Stomach smooth muscle (tissue), 2 donors: Measurements from ENCODE around the gene RFX5.

Experiments
- H3K27ac ChIP-seq: one replicate; pipeline ENCODE4 v1.7.0; 2013; ENCODE audit warnings: mild to moderate bottlenecking, low read length, inconsistent platforms
- H3K27me3 ChIP-seq, 2 donors: one replicate each; pipeline ENCODE4 v1.7.0; 2013; ENCODE audit warnings: low read length in 2 of 2; ENCODE audit not compliant: insufficient read depth in 2 of 2, control insufficient read depth in 1 of 2
- H3K36me3 ChIP-seq, 2 donors: one replicate each; pipeline ENCODE4 v1.7.0; 2013; ENCODE audit warnings: low read length in 2 of 2; ENCODE audit not compliant: control insufficient read depth in 2 of 2, insufficient read depth in 2 of 2
- H3K4me1 ChIP-seq: one replicate; pipeline ENCODE4 v1.7.0; 2013; ENCODE audit warnings: low read length; ENCODE audit not compliant: control insufficient read depth, insufficient read depth
- H3K4me3 ChIP-seq, 2 donors: one replicate each; pipeline ENCODE4 v1.7.0; 2013; ENCODE audit warnings: low read length in 2 of 2
- H3K9ac ChIP-seq, 2 donors: one replicate each; pipeline ENCODE4 v1.7.0; 2013; ENCODE audit warnings: low read length in 2 of 2, mild to moderate bottlenecking in 1 of 2
- H3K9me3 ChIP-seq, 2 donors: one replicate each; pipeline ENCODE4 v1.7.0; 2013; ENCODE audit warnings: low read length in 2 of 2; ENCODE audit not compliant: control insufficient read depth in 2 of 2
- donor health status: healthy.
- donor health status: Pancreatic carcinoma.

RFX5 gene

DNA sequence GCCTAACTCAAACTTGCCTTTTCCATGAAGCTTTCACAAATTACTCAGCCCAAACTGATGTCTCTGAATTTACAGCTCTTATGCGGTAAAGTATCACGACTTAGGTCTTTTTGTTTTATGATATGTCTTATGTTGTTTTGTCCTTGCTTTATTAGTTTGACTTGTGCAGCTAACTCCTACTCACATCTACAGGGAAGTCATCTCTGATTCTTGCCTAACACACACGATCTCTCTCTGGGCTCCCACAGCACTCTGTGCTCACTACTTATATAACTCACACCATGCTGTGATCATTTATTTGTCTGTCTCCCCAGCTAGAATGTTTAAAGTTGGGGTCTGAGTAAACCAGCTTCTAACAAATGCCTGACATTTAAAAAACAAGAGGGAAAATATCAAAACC is 10.5 kb downstream of the RFX5 start:
- no peak overlapping the region for H3K27ac ChIP-seq
- H3K4me3 ChIP-seq, result no peak overlapping the region
- H3K4me1 ChIP-seq, result no peaks in the 10 kb centered on the region
- H3K27me3 ChIP-seq, result no peaks in the 10 kb centered on the region
- peaks cover 0 to 1% of the 10 kb centered on the region in 2 donors for H3K36me3 ChIP-seq
- H3K9ac ChIP-seq, result no peak overlapping the region
- H3K9me3 ChIP-seq, result no peaks in the 10 kb centered on the region

DNA sequence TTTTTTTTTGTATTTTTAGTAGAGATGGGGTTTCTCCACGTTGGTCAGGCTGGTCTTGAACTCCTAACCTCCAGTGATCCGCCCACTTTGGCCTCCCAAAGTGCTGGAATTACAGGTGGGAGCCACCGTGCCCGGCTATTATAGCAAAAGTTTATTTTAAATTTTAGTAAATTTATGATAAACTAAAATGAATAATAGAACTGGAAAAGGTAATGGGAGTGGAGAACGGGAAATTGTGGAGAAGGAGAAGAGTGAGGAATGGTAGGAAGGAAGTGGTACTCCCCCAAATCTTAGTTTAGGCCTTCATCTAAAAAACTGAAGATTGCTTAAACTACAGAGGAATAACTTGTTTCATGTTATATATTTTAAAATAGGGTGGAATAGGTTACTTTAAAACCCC is 12.2 kb downstream of the RFX5 start:
- H3K27me3 ChIP-seq, result no peaks in the 10 kb centered on the region
- no peaks in the 10 kb centered on the region for H3K36me3 ChIP-seq
- no peak overlapping the region for H3K9ac ChIP-seq
- H3K4me1 ChIP-seq, result no peaks in the 10 kb centered on the region
- H3K4me3 ChIP-seq, result no peak overlapping the region
- H3K9me3 ChIP-seq, result no peaks in the 10 kb centered on the region
- H3K27ac ChIP-seq, result no peak overlapping the region

DNA sequence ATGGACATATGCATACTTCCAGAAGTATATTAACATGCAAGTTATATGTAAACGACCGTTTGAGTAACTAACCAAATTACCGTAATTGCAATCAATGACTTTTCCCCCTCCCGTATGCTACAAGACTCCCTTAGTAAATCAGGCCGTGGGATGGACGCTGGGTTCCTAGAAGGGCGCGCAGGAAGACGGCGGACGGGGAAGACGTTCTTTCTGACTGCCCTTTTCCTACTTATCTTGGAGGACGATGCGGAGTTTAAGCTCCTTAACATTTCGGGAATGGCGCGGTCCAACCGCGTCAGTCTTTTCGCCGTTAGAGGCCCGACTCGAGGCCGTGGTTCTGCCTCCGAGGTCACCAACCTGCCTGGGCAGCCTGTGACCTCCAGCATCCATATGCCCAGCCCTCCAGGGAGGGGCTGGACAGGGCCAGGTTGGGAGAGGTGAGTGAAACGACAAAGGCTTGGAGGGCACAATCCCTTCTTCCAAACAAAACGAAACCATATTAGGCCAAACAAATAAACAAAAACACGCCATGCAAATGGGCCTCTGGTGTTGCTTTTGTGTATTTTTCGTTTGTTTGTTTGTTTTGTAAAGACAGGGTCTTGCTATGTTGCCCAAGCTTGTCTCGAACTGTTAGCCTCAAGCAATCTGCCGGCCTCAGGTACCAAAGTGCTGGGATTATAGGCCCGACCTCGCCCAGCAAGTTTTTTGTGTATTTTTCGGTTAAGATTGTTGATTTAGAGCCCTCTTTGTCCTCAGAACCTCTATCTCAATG is 19.0 kb downstream of the RFX5 start:
- H3K9ac ChIP-seq, result peak overlapping the region; percentile 84 to 94
- H3K27me3 ChIP-seq, result no peaks in the 10 kb centered on the region
- H3K4me1 ChIP-seq, result peaks cover 35% of the 10 kb centered on the region
- H3K36me3 ChIP-seq, result peaks cover 0 to 9% of the 10 kb centered on the region in 2 donors
- peak overlapping the region; percentile 91 for H3K27ac ChIP-seq
- H3K4me3 ChIP-seq, result peak overlapping the region; percentile 91 to 92
- no peaks in the 10 kb centered on the region for H3K9me3 ChIP-seq

DNA sequence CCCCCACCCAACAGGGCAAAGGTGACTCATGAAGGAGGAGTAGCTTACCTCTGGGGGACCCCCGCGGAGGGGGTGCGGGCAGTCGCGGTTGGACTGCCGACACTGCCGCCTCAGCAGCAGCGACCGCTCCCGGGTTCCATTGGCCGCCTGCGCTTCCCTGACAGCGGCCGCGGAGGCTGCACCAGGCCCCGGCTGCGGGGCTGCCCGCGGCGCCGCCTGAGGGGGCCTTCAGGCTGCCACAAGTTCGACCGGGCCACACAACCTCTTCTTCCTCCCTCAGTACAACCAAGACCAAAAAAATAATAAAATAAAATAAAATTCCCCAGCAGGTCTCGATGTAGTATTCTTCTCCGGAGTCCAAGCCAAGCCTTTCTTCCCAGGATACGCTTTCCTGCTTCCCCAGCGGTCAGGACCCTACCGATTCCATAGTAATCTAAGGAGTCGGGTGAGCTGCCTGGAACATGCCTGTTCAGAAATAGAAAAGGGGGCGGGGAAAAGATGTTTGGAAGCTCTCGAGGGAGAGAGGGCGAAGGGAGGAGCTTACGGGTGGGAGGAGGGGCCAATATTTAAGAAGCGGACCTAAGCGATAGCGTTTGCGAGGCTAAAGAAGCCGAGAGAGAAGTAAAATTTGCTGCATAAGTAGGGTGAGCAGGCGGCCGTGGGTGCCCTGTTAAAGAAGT is 19.7 kb downstream of the RFX5 start, which contains the start of gene PI4KB:
PI4KB (minus strand) TSS at position 194 of the 680 bp plus-strand sequence. CDS start 10,935 bp downstream, outside the sequence.
- peaks cover 35% of the 10 kb centered on the region for H3K4me1 ChIP-seq
- no peaks in the 10 kb centered on the region for H3K9me3 ChIP-seq
- H3K27me3 ChIP-seq, result no peaks in the 10 kb centered on the region
- peaks cover under 1 to 14% of the 10 kb centered on the region in 2 donors for H3K36me3 ChIP-seq
- H3K4me3 ChIP-seq, result peak within 1 kb of the TSS; percentile 91 to 92
- peak within 1 kb of the TSS; percentile 84 to 94 for H3K9ac ChIP-seq
- peak within 1 kb of the TSS; percentile 91 for H3K27ac ChIP-seq

DNA sequence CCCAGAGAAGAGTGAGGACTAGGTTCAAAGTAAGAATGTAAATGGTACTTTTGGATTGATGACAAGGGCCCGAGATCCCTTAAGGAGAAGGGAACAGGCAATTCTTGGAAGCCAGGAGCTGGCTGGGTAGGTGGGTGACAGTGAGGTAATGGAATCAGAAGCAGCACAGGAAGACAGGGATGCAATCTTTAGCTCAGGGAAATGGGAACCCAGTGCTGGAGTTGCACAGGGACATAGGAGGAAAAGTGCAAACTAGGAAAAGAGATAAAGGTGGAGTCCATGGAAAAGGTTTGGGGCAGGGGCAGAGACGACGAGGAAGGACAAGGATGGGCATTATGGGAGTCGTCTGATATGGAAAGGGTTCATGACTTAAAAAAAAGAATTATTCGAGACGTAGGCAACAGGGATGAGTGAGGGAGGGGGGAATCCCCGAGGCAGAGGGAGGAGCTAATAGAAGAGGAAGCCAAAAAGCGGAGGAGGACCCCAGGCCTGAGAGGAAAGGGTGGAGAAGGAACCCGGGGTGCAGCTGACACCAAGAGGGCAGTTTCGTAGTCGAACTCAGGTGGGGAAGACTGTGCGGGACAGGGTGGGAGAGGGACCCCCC is 20.3 kb downstream of the RFX5 start:
- Histone ChIP-seq H3K27ac (peak overlapping the region; percentile 91), H3K27me3 (no peaks in the 10 kb centered on the region), H3K36me3 (peaks cover 5 to 15% of the 10 kb centered on the region in 2 donors), H3K4me1 (peaks cover 35% of the 10 kb centered on the region), H3K4me3 (peak overlapping the region; percentile 91 to 92), H3K9me3 (no peaks in the 10 kb centered on the region), H3K9ac (peak overlapping the region; percentile 84 to 94)

DNA sequence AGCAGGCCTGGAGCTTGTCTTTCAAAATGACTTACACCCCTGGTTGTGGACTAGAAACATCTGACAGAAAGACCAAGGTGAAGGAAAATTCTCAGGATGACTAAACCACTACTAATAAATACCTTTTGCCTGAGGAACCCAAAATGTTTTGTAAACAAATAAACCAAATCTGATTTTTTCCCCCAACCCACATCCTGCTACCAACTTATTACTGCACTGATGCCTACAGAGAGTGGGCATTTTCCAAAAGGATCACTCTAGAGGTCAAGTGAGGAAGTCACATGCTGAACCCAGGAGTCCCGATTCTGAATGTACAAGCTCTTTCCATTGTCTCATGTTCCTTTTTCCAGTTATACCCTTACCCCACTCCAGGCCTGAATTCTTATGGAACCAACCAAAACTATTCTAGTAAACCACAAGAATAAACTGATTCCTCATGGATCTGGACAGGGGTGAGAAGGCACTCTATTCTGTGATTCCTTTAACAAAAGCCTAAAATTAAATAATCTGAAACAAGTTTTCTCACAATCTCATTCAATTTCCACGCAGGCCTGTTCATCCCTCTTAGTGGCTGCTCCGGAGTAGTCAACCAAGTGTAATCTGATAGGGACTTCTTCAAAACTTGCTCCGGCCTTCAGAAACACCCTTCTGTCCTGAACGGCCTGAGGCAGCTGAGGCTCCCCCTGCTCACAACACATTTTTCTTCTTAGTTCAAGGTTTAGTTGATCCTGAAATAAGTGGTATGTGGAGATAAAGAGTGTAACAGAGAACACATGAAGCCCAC is 21.2 kb downstream of the RFX5 start:
- Histone ChIP-seq H3K4me1 (peaks cover 35% of the 10 kb centered on the region), H3K27ac (peak overlapping the region; percentile 91)

DNA sequence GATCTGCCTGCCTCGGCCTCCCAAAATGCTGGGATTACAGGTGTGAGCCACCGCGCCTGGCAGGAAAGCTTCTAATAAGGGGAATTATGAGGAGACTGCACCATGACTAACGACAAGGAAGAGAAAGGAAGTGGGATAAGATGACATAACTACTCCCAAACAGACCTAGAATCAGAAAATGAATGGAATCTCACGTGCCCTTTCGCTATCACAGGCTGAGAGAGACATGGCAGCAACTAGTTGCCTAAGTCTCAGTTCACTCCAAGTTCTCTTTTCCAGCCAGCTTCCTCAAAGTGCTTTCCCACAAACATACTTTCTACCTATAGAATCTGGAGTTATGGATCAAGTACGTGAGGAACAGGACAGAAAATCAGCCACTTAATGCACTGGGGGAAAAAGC is 21.8 kb downstream of the RFX5 start:
- H3K4me3 ChIP-seq, result peak overlapping the region; percentile 31 to 91
- H3K4me1 ChIP-seq, result peaks cover 35% of the 10 kb centered on the region
- peak overlapping the region; percentile 1 to 84 for H3K9ac ChIP-seq
- H3K27me3 ChIP-seq, result no peaks in the 10 kb centered on the region
- peaks cover 11 to 20% of the 10 kb centered on the region in 2 donors for H3K36me3 ChIP-seq
- no peaks in the 10 kb centered on the region for H3K9me3 ChIP-seq
- H3K27ac ChIP-seq, result no peak overlapping the region

More for the DNA sequence above, 21.2 kb downstream of the RFX5 start:
- H3K9ac ChIP-seq, result peak overlapping the region; percentile 84 to 94
- H3K4me3 ChIP-seq, result peak overlapping the region; percentile 91 to 92
- H3K27me3 ChIP-seq, result no peaks in the 10 kb centered on the region
- peaks cover 7 to 16% of the 10 kb centered on the region in 2 donors for H3K36me3 ChIP-seq
- no peaks in the 10 kb centered on the region for H3K9me3 ChIP-seq

DNA sequence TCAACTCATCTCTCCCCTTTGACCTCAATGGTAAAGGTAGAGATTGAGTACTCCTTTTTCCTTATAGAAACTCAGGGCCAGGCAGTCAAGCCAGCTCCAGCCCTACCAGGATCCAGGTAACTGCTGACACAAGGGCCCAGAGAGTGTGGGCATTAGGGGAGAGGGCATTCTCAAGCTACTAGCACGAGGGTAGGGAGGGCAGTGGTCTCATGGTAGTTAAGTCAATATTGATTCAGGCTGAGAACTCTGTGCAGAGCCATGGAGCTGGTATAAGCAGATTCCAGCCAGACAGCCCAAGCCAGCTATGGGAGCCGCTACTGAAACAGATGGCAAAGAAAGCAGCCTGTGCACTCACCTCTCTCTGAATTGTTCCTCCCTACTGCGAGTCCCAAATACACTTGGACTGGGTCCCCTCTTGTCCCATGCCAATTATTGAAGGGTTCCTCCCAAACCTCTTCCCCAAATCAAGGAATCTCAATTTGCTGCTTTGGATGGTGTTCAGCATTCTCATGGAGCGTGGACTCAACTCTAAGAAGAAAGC is 22.6 kb downstream of the RFX5 start:
- peaks cover 36% of the 10 kb centered on the region for H3K4me1 ChIP-seq
- H3K4me3 ChIP-seq, result no peak overlapping the region
- no peaks in the 10 kb centered on the region for H3K27me3 ChIP-seq
- H3K27ac ChIP-seq, result no peak overlapping the region
- peaks cover 11 to 20% of the 10 kb centered on the region in 2 donors for H3K36me3 ChIP-seq
- H3K9me3 ChIP-seq, result no peaks in the 10 kb centered on the region
- H3K9ac ChIP-seq, result no peak overlapping the region

DNA sequence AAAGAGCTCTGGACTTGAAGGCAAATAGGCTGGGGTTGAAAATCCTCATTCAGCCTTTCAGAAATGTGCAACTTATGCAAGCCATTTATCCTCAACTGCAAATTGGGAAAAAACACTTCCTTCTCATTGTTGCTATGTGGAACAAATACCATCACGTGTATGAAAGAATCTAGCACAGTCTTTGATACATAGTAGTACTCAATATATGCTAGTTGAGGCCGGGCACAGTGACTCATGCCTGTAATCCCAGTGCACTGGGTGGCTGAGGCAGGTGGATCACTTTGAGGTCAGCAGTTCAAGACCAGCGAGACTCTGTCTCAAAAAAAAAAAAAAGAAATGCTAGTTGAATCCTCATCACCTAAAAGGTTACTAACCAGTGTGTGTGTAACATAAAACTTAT is 28.1 kb downstream of the RFX5 start:
- H3K4me3 ChIP-seq, result no peak overlapping the region
- no peaks in the 10 kb centered on the region for H3K9me3 ChIP-seq
- H3K27ac ChIP-seq, result no peak overlapping the region
- H3K9ac ChIP-seq, result no peak overlapping the region
- peaks cover 9% of the 10 kb centered on the region for H3K4me1 ChIP-seq
- peaks cover 30 to 33% of the 10 kb centered on the region in 2 donors for H3K36me3 ChIP-seq
- H3K27me3 ChIP-seq, result no peaks in the 10 kb centered on the region
